ENCODE measurements around the gene CEP89. TPM values are rescaled to one million over a fixed set of nuclear protein-coding genes. Genes with fewer than 3 reads are reported as not detected.
A peak's percentile ranks its signal among the peaks of the same experiment; 100 is the strongest.

The CEP89 gene
- total RNA-seq, 4 donors from 2014 or later: 8.8 to 16.6 (median 10.6) TPM

DNA sequence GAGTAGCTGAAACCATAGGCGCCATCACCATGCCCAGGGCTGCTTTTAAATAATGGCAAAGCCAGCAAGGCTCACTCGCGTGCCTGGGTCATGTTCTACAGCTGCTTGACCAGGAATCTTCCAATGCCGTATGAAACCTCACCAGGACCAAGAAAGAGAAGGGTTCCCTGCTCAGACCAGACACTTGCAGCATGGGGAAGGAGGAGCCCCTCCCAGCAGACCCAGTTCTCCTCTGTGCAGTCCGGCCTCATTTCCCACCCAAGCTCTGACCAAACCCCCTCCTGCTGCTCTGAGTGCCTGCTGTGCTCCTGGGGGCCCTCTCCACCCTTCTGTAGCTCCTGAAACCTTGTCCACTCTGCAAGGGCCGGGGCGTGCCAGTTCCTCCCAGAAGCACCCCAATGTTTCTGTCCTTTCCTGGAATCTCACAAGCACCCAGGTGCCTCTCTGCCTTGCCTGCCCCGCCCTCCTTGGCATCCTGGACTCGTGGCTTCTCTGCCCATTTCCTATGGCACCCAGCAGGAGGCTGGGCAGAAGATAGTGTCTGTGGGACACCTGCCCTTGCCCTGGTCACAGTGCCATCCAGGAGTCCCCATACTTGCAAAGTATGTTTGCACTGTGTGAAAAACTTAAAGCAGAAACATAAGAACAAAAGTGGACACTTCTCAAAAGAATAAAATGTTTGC is 95.4 kb downstream of the CEP89 start:
- TF ChIP-seq POLR2A (IDR thresholded peaks at IDR 0.05) (no peak), CTCF (IDR thresholded peaks at IDR 0.05) (no peak)
- WGBS, 2 donors: 85% methylated on average over 9 of the region's 9 CpGs
- H3K4me3 ChIP-seq (ENCODE audit: low read depth, poor library complexity, severe bottlenecking): no peak overlapping the region
- intact Hi-C loops (cut with DNase I; ENCODE audit: low total_unique reads): no loop called here
- peak in 1 of 2 donors; percentile 69 for DNase-seq (ENCODE audit: low spot score in 2 of 2)

DNA sequence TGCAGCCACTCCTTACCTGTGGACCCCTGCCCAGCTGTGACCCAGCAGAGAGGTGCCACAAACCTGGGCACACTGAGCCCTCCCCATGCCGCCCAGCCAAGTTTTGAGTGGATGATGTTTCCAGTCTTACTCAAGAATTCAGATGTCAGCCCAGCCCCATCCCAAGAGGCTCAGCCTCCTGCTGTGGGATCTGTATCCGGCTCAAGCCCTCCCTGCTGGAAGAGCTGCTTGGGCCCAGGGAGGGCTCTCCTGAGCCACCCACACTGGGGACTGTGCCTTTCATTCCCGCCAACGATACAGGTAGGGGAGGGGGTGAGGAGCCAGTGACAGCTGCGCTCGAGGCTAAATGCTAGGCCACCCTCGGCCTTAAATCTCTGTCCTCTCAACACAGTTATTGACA is 96.3 kb downstream of the CEP89 start:
- TF ChIP-seq CTCF (IDR thresholded peaks at IDR 0.05) (no peak), POLR2A (IDR thresholded peaks at IDR 0.05) (no peak)
- WGBS, 2 donors: 72 to 77% methylated on average over 7 of the region's 7 CpGs
- no peak overlapping the region for H3K4me3 ChIP-seq (ENCODE audit: low read depth, poor library complexity, severe bottlenecking)
- intact Hi-C loops (cut with DNase I; ENCODE audit: low total_unique reads): no loop called here
- DNase-seq (ENCODE audit: low spot score in 2 of 2): peak in 1 of 2 donors; percentile 59

- H3K4me3 ChIP-seq (ENCODE audit: low read depth, poor library complexity, severe bottlenecking): no peak overlapping the region
- peak in 1 of 2 donors; percentile 67 for DNase-seq (ENCODE audit: low spot score in 2 of 2)
- WGBS, 2 donors: 78 to 98% methylated on average over 9 of the region's 9 CpGs
- TF ChIP-seq CTCF (IDR thresholded peaks at IDR 0.05) (no peak), POLR2A (IDR thresholded peaks at IDR 0.05) (no peak)
- intact Hi-C loops (cut with DNase I; ENCODE audit: low total_unique reads): loop anchor here (5.0 kb wide), 1 partner anchor 447 kb away; no protein-coding TSS in a partner anchor
Observed at GRCh38 chr19:32874605-32875004, 97.2 kb downstream of the CEP89 start.

DNA sequence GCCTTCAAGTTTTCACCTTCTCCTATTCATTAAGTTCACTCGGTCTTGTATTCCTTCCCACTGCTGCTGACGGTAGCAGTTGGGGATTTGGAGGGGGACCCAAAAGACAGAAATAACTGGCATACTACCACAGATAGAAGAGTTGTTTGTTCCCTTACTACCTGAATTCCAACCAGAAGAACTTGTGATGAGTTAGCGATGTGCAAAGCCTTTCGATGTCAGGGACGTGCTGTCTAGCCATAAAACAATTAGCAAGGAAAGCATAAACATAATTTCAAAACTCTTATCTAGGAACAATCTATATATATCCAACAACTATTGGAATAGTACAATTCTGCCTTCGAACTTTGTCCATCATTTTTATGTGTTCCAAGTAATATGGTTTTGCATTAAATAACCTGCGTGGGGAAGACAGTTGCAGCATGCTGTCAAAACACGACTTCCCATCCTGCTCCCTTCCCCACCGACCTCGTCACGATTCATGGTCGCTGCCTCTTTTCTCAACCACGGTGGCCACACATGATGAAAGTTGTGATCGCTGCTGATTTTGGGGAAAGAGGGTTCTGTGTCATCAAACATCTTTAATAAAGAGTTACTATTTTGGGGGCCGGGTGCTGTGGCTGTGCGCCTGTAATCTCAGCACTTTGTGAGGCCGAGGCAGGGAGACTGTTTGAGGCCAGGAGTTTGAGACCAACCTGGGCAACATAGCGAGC is 98.4 kb downstream of the CEP89 start:
- 82 to 92% methylated on average over 18 of the region's 18 CpGs for WGBS, 2 donors
- no peak overlapping the region for H3K4me3 ChIP-seq (ENCODE audit: low read depth, poor library complexity, severe bottlenecking)

GRCh38 chr19:32872391-32872790 is 99.4 kb downstream of the CEP89 start:
- H3K4me3 ChIP-seq (ENCODE audit: low read depth, poor library complexity, severe bottlenecking): no peak overlapping the region
- TF ChIP-seq POLR2A (IDR thresholded peaks at IDR 0.05): no peak
- no peak for TF ChIP-seq CTCF (IDR thresholded peaks at IDR 0.05)
- WGBS, 2 donors: 88% methylated on average over 3 of the region's 3 CpGs
- no peak for DNase-seq (ENCODE audit: low spot score in 2 of 2)
- intact Hi-C loops (cut with DNase I; ENCODE audit: low total_unique reads): loop anchor here (5.0 kb wide), 1 partner anchor 445 kb away; no protein-coding TSS in a partner anchor

More for the DNA sequence above, 98.4 kb downstream of the CEP89 start:
- peak in 1 of 2 donors; percentile 68 for DNase-seq (ENCODE audit: low spot score in 2 of 2)
- TF ChIP-seq POLR2A (IDR thresholded peaks at IDR 0.05) (no peak), CTCF (IDR thresholded peaks at IDR 0.05) (no peak)
- intact Hi-C loops (cut with DNase I; ENCODE audit: low total_unique reads): loop anchor here (5.0 kb wide), 1 partner anchor 446 kb away; no protein-coding TSS in a partner anchor
